HepG2 (cell line): Measurements from ENCODE around the gene ST13. TPM values are rescaled to one million over a fixed set of nuclear protein-coding genes. Genes with fewer than 3 reads are reported as not detected.

Source experiments
- GPN1 ChIP-seq: sonication (generic); formaldehyde crosslinking; IDR thresholded peaks from 2 replicates; pipeline ENCODE4 v1.5.1; 2020; ENCODE audit warnings: missing genetic modification reagents, borderline replicate concordance
- MBNL3 ChIP-seq: fragments of 250-450 bp; sonication (Bioruptor Pico); conservative IDR thresholded peaks from 2 replicates; pipeline ENCODE4 v1.8.0; 2022; ENCODE audit warnings: mild to moderate bottlenecking, inconsistent platforms
- SYNCRIP ChIP-seq: fragments of 200-400 bp; formaldehyde crosslinking; IDR thresholded peaks from 2 replicates; pipeline ENCODE4 v1.6.1; 2018; ENCODE audit warnings: mild to moderate bottlenecking, low read depth, low read length; ENCODE audit not compliant: insufficient read depth
- TEAD3 ChIP-seq: optimal IDR thresholded peaks from 2 replicates; pipeline ENCODE3; 2016; ENCODE audit warnings: borderline replicate concordance
- ZNF879 ChIP-seq: sonication (generic); formaldehyde crosslinking; IDR thresholded peaks from 2 replicates; pipeline ENCODE4 v1.8.1; 2023; ENCODE audit warnings: missing genetic modification reagents
- ZSCAN20 ChIP-seq: sonication (generic); formaldehyde crosslinking; IDR thresholded peaks from 2 replicates; pipeline ENCODE4 v1.4.0; 2020; ENCODE audit warnings: missing genetic modification reagents, mild to moderate bottlenecking, borderline replicate concordance
- ZSCAN30 ChIP-seq: sonication (generic); formaldehyde crosslinking; IDR thresholded peaks from 2 replicates; pipeline ENCODE4 v1.5.0; 2020; ENCODE audit warnings: mild to moderate bottlenecking, missing genetic modification reagents
- polyA plus RNA-seq, 8 experiments: library from polyadenylated mRNA; depleted of rRNA in 3 of 8; stranded (reverse) in 7 of 8; unstranded in 1 of 8; fragments of >200 nt; fragmentation: Illumina TruSeq in 4 of 8; extraction: Trizol in 4 of 8; gene quantifications; 2 replicates each; pipeline versions ENCODE4 v1.2.1 to v1.2.3, GENCODE V29; 2011 to 2016; ENCODE audit warnings: low read depth in 4 of 8, missing spikeins in 1 of 8, mixed read lengths in 1 of 8; ENCODE audit not compliant: insufficient read depth in 1 of 8
- total RNA-seq, 5 experiments: library from RNA; depleted of rRNA; stranded (reverse); fragments of >200 nt; fragmentation: Illumina TruSeq; extraction: Trizol; gene quantifications; 2 replicates each; pipeline ENCODE4 v1.2.3, GENCODE V29; 2016; ENCODE audit warnings: low read depth in 1 of 5
- TF ChIP-seq, protein P1 (sequence below): sonication (generic); formaldehyde crosslinking; IDR thresholded peaks from 2 replicates; pipeline ENCODE4 v1.8.0; 2022; ENCODE audit warnings: missing genetic modification reagents, mild to moderate bottlenecking, moderate library complexity, borderline replicate concordance
- TF ChIP-seq, protein P2 (sequence below): sonication (generic); formaldehyde crosslinking; IDR thresholded peaks from 2 replicates; pipeline ENCODE4 v1.4.0; 2020; ENCODE audit warnings: missing genetic modification reagents, mild to moderate bottlenecking, borderline replicate concordance
- TF ChIP-seq, protein P3 (sequence below): sonication (generic); formaldehyde crosslinking; IDR thresholded peaks from 2 replicates; pipeline ENCODE4 v1.8.1; 2023; ENCODE audit warnings: mild to moderate bottlenecking, missing genetic modification reagents
- TF ChIP-seq, protein P4 (sequence below): sonication (generic); formaldehyde crosslinking; IDR thresholded peaks from 2 replicates; pipeline ENCODE4 v1.5.1; 2020; ENCODE audit warnings: mild to moderate bottlenecking, missing genetic modification reagents, moderate library complexity
- TF ChIP-seq, protein P5 (sequence below): sonication (generic); formaldehyde crosslinking; IDR thresholded peaks from 2 replicates; pipeline ENCODE4 v1.4.0; 2020; ENCODE audit warnings: missing genetic modification reagents

The ST13 gene
- total and polyA plus RNA-seq, 2 of the 13 experiments (the other 11 are each of a cell fraction or from before 2014, with no cell fraction given): 110 to 274 TPM

DNA sequence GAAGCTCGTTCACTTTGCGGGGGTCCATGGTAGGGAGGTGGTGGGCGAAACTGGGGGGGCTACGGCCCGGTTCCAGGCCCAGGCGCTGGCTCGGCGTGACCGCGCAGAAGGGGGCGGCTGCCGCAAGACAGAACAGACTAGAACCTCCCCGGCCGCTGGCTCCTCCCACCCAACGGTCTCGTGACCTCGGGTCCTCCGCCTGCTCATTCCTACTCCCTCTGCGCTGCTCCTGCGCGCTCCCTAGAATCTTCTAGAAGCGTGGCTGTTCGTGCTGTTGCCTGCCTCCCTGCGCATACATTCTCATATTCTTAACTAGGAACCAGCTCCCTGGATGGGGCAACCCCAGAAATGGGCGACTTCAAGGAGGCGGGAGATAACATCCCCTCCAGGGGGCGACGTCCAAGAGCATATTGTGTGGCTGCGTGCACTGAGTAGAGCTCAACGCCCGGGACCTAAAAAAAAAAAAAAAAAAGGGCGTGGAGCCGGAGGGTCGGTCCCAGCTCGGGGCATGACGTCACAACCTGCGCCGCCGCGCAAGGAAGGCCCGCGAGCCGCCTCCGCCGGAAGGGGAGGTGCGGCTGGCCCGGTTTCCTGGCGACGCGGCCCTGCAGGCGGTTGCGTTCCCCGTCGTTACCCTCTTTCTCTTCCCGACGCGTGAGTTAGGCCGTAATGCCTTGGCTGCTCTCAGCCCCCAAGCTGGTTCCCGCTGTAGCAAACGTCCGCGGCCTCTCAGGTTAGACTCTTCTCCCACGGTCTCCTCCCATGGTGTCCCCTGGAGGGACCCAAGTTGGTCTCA, at the start of gene ST13, which contains the start of gene XPNPEP3 (continued):
- TF ChIP-seq, protein P1, sequence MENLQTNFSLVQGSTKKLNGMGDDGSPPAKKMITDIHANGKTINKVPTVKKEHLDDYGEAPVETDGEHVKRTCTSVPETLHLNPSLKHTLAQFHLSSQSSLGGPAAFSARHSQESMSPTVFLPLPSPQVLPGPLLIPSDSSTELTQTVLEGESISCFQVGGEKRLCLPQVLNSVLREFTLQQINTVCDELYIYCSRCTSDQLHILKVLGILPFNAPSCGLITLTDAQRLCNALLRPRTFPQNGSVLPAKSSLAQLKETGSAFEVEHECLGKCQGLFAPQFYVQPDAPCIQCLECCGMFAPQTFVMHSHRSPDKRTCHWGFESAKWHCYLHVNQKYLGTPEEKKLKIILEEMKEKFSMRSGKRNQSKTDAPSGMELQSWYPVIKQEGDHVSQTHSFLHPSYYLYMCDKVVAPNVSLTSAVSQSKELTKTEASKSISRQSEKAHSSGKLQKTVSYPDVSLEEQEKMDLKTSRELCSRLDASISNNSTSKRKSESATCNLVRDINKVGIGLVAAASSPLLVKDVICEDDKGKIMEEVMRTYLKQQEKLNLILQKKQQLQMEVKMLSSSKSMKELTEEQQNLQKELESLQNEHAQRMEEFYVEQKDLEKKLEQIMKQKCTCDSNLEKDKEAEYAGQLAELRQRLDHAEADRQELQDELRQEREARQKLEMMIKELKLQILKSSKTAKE (CRISPR knock-in tag): peak; percentile 69
- TF ChIP-seq SYNCRIP: no peak
- TF ChIP-seq, protein P2, sequence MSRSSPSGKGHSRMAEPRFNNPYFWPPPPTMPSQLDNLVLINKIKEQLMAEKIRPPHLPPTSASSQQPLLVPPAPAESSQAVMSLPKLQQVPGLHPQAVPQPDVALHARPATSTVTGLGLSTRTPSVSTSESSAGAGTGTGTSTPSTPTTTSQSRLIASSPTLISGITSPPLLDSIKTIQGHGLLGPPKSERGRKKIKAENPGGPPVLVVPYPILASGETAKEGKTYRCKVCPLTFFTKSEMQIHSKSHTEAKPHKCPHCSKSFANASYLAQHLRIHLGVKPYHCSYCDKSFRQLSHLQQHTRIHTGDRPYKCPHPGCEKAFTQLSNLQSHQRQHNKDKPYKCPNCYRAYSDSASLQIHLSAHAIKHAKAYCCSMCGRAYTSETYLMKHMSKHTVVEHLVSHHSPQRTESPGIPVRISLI (CRISPR knock-in tag): peak; percentile 100
- TF ChIP-seq GPN1 (CRISPR knock-in tag): no peak
- no peak; the same call in 1 of the 2 replicates for TF ChIP-seq ZNF879 (CRISPR knock-in tag)
- TF ChIP-seq TEAD3 (CRISPR knock-in tag): peak; percentile 27
- TF ChIP-seq, protein P3, sequence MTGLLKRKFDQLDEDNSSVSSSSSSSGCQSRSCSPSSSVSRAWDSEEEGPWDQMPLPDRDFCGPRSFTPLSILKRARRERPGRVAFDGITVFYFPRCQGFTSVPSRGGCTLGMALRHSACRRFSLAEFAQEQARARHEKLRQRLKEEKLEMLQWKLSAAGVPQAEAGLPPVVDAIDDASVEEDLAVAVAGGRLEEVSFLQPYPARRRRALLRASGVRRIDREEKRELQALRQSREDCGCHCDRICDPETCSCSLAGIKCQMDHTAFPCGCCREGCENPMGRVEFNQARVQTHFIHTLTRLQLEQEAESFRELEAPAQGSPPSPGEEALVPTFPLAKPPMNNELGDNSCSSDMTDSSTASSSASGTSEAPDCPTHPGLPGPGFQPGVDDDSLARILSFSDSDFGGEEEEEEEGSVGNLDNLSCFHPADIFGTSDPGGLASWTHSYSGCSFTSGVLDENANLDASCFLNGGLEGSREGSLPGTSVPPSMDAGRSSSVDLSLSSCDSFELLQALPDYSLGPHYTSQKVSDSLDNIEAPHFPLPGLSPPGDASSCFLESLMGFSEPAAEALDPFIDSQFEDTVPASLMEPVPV: peak; percentile 56
- TF ChIP-seq, protein P4, sequence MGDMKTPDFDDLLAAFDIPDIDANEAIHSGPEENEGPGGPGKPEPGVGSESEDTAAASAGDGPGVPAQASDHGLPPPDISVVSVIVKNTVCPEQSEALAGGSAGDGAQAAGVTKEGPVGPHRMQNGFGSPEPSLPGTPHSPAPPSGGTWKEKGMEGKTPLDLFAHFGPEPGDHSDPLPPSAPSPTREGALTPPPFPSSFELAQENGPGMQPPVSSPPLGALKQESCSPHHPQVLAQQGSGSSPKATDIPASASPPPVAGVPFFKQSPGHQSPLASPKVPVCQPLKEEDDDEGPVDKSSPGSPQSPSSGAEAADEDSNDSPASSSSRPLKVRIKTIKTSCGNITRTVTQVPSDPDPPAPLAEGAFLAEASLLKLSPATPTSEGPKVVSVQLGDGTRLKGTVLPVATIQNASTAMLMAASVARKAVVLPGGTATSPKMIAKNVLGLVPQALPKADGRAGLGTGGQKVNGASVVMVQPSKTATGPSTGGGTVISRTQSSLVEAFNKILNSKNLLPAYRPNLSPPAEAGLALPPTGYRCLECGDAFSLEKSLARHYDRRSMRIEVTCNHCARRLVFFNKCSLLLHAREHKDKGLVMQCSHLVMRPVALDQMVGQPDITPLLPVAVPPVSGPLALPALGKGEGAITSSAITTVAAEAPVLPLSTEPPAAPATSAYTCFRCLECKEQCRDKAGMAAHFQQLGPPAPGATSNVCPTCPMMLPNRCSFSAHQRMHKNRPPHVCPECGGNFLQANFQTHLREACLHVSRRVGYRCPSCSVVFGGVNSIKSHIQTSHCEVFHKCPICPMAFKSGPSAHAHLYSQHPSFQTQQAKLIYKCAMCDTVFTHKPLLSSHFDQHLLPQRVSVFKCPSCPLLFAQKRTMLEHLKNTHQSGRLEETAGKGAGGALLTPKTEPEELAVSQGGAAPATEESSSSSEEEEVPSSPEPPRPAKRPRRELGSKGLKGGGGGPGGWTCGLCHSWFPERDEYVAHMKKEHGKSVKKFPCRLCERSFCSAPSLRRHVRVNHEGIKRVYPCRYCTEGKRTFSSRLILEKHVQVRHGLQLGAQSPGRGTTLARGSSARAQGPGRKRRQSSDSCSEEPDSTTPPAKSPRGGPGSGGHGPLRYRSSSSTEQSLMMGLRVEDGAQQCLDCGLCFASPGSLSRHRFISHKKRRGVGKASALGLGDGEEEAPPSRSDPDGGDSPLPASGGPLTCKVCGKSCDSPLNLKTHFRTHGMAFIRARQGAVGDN: peak; percentile 100
- TF ChIP-seq ZSCAN20: no peak
- TF ChIP-seq, protein P5, sequence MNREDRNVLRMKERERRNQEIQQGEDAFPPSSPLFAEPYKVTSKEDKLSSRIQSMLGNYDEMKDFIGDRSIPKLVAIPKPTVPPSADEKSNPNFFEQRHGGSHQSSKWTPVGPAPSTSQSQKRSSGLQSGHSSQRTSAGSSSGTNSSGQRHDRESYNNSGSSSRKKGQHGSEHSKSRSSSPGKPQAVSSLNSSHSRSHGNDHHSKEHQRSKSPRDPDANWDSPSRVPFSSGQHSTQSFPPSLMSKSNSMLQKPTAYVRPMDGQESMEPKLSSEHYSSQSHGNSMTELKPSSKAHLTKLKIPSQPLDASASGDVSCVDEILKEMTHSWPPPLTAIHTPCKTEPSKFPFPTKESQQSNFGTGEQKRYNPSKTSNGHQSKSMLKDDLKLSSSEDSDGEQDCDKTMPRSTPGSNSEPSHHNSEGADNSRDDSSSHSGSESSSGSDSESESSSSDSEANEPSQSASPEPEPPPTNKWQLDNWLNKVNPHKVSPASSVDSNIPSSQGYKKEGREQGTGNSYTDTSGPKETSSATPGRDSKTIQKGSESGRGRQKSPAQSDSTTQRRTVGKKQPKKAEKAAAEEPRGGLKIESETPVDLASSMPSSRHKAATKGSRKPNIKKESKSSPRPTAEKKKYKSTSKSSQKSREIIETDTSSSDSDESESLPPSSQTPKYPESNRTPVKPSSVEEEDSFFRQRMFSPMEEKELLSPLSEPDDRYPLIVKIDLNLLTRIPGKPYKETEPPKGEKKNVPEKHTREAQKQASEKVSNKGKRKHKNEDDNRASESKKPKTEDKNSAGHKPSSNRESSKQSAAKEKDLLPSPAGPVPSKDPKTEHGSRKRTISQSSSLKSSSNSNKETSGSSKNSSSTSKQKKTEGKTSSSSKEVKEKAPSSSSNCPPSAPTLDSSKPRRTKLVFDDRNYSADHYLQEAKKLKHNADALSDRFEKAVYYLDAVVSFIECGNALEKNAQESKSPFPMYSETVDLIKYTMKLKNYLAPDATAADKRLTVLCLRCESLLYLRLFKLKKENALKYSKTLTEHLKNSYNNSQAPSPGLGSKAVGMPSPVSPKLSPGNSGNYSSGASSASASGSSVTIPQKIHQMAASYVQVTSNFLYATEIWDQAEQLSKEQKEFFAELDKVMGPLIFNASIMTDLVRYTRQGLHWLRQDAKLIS: no peak
- TF ChIP-seq MBNL3 (CRISPR knock-in tag): no peak
- TF ChIP-seq ZSCAN30 (CRISPR knock-in tag): 0 out of 2 replicates have a peak, but pooled peaks have one; percentile 33
